IMR-90 (cell line): ENCODE results near the gene SOCS3. TPM values are rescaled to one million over a fixed set of nuclear protein-coding genes. Genes with fewer than 3 reads are reported as not detected.

Source experiments
- ATAC-seq: fragments of 200-7000 bp; cut with Tn5 transposase; 2 replicates; pipeline ENCODE4 v1.9.1; 2020; ENCODE audit warnings: low read depth, mild to moderate bottlenecking, moderate library complexity
- BruUV-seq: library from RNA; stranded (reverse); fragments of 400-500 nt; replicated peaks from 2 replicates; lab custom pipeline; 2021; lab: Mats Ljungman, UMichigan
- CTCF ChIA-PET: fragments of 300-600 bp; formaldehyde crosslinking; extraction: SDS; loops from one replicate; lab custom pipeline; 2021; ENCODE audit warnings: antibody characterized with exemption; lab: Yijun Ruan, JAX
- POLR2A ChIA-PET: fragments of 300-600 bp; sonication (Branson Sonifier 250); formaldehyde crosslinking; loops from one replicate; lab custom pipeline; 2022; ENCODE audit warnings: antibody characterized with exemption; ENCODE audit not compliant: unreplicated experiment; lab: Charles Lee
- DNase-seq: peaks from one replicate; pipeline ENCODE4 v3.0.0; 2013
- H2AFZ ChIP-seq: replicated peaks from 2 replicates; pipeline ENCODE3; 2013; ENCODE audit warnings: low read length, mild to moderate bottlenecking; ENCODE audit not compliant: poor library complexity
- H2AK5ac ChIP-seq: 2 replicates; pipeline ENCODE4 v1.6.1; 2013; ENCODE audit warnings: low read depth, low read length, inconsistent platforms
- H2AK9ac ChIP-seq: replicated peaks from 2 replicates; pipeline ENCODE3; 2013; ENCODE audit warnings: mild to moderate bottlenecking, low read depth, low read length, moderate library complexity; ENCODE audit not compliant: poor library complexity
- H2BK120ac ChIP-seq: 2 replicates; pipeline ENCODE4 v1.6.1; 2013; ENCODE audit warnings: low read depth, low read length, inconsistent platforms
- H2BK15ac ChIP-seq: 3 replicates; pipeline ENCODE4 v1.6.1; 2013; ENCODE audit warnings: low read depth, low read length, inconsistent platforms
- H2BK20ac ChIP-seq: 2 replicates; pipeline ENCODE4 v1.6.1; 2013; ENCODE audit warnings: low read depth, mild to moderate bottlenecking, inconsistent platforms, low read length, moderate library complexity
- H2BK5ac ChIP-seq: 2 replicates; pipeline ENCODE4 v1.6.1; 2013; ENCODE audit warnings: mild to moderate bottlenecking, low read depth, low read length, inconsistent platforms; ENCODE audit not compliant: poor library complexity, severe bottlenecking
- H3K14ac ChIP-seq: replicated peaks from 2 replicates; pipeline ENCODE4 v1.6.1; 2013; ENCODE audit warnings: low read depth, low read length, inconsistent platforms
- H3K18ac ChIP-seq: 2 replicates; pipeline ENCODE4 v1.6.1; 2013; ENCODE audit warnings: low read depth, low read length, control low read depth
- H3K23ac ChIP-seq: 2 replicates; pipeline ENCODE4 v1.6.1; 2013; ENCODE audit warnings: low read depth, low read length, inconsistent platforms
- H3K27ac ChIP-seq: 2 replicates; pipeline ENCODE4 v1.5.1; 2013; ENCODE audit warnings: mild to moderate bottlenecking, control low read depth, low read length; ENCODE audit not compliant: insufficient read depth
- H3K27me3 ChIP-seq: 2 replicates; pipeline ENCODE4 v1.6.1; 2013; ENCODE audit warnings: low read length; ENCODE audit not compliant: control insufficient read depth, insufficient read depth
- H3K36me3 ChIP-seq: 2 replicates; pipeline ENCODE4 v1.6.1; 2013; ENCODE audit warnings: low read length, mixed read lengths; ENCODE audit not compliant: control insufficient read depth, insufficient read depth
- H3K4ac ChIP-seq: 2 replicates; pipeline ENCODE4 v1.6.1; 2013; ENCODE audit warnings: low read depth, low read length, inconsistent platforms
- H3K4me1 ChIP-seq: 2 replicates; pipeline ENCODE4 v1.6.1; 2013; ENCODE audit warnings: low read length, mixed read lengths; ENCODE audit not compliant: control insufficient read depth, insufficient read depth
- H3K4me2 ChIP-seq: 2 replicates; pipeline ENCODE4 v1.6.1; 2013; ENCODE audit warnings: low read depth, mild to moderate bottlenecking, control low read depth, low read length, moderate library complexity
- H3K4me3 ChIP-seq: 2 replicates; pipeline ENCODE4 v1.5.1; 2013; ENCODE audit warnings: low read depth, mild to moderate bottlenecking, control low read depth, low read length, moderate library complexity; ENCODE audit not compliant: insufficient read depth
- H3K56ac ChIP-seq: 2 replicates; pipeline ENCODE4 v1.6.1; 2013; ENCODE audit warnings: low read length, inconsistent platforms; ENCODE audit not compliant: insufficient read depth; ENCODE audit errors: extremely low read depth
- H3K79me1 ChIP-seq, 2 experiments: 2 replicates each; pipeline ENCODE4 v1.6.1; 2013; ENCODE audit warnings: low read length in 2 of 2, inconsistent platforms in 1 of 2, low read depth in 1 of 2
- H3K9ac ChIP-seq: 2 replicates; pipeline ENCODE4 v1.6.1; 2013; ENCODE audit warnings: low read depth, low read length, control low read depth
- H3K9me1 ChIP-seq: 2 replicates; pipeline ENCODE4 v1.6.1; 2013; ENCODE audit warnings: low read length, inconsistent platforms; ENCODE audit not compliant: insufficient read depth
- H3K9me3 ChIP-seq: 2 replicates; pipeline ENCODE4 v1.6.1; 2013; ENCODE audit warnings: low read length; ENCODE audit not compliant: control insufficient read depth, insufficient read depth
- H4K20me1 ChIP-seq: 2 replicates; pipeline ENCODE4 v1.6.1; 2013; ENCODE audit warnings: low read length, inconsistent platforms; ENCODE audit not compliant: insufficient read depth
- H4K5ac ChIP-seq: 2 replicates; pipeline ENCODE4 v1.6.1; 2013; ENCODE audit warnings: mild to moderate bottlenecking, low read depth, low read length, control low read depth
- H4K8ac ChIP-seq, 2 experiments: 2 replicates each; pipeline ENCODE4 v1.6.1; 2013; ENCODE audit warnings: low read depth in 2 of 2, low read length in 2 of 2, control low read depth in 1 of 2, inconsistent platforms in 1 of 2
- H4K91ac ChIP-seq: 2 replicates; pipeline ENCODE4 v1.6.1; 2013; ENCODE audit warnings: low read depth, low read length, inconsistent platforms; ENCODE audit not compliant: insufficient read depth
- BHLHE40 ChIP-seq: fragments of 150-350 bp; IDR thresholded peaks from 2 replicates; pipeline ENCODE4 v1.6.1; 2016; ENCODE audit warnings: mild to moderate bottlenecking, low read depth, low read length
- CEBPB ChIP-seq: IDR thresholded peaks from 2 replicates; pipeline ENCODE4 v1.6.1; 2012; ENCODE audit warnings: low read depth, low read length, improper control_type of control experiment
- CHD1 ChIP-seq: IDR thresholded peaks from 2 replicates; pipeline ENCODE4 v1.6.1; 2012; ENCODE audit warnings: low read depth, low read length, improper control_type of control experiment
- CTCF ChIP-seq: conservative IDR thresholded peaks from 2 replicates; pipeline ENCODE4 v1.5.1; 2012; ENCODE audit warnings: mild to moderate bottlenecking, low read depth, low read length, improper control_type of control experiment
- ELK1 ChIP-seq: fragments of 150-350 bp; IDR thresholded peaks from 2 replicates; pipeline ENCODE4 v1.6.1; 2016; ENCODE audit warnings: low read depth, mild to moderate bottlenecking, low read length, moderate library complexity, borderline replicate concordance
- FOS ChIP-seq: fragments of 150-350 bp; IDR thresholded peaks from 2 replicates; pipeline ENCODE4 v1.6.1; 2016; ENCODE audit warnings: low read depth, low read length
- MAFK ChIP-seq: IDR thresholded peaks from 2 replicates; pipeline ENCODE4 v1.6.1; 2012; ENCODE audit warnings: low read depth, low read length, improper control_type of control experiment
- MAZ ChIP-seq: IDR thresholded peaks from 2 replicates; pipeline ENCODE4 v1.6.1; 2012; ENCODE audit warnings: low read depth, mild to moderate bottlenecking, low read length, improper control_type of control experiment, moderate library complexity, borderline replicate concordance
- MXI1 ChIP-seq: IDR thresholded peaks from 2 replicates; pipeline ENCODE4 v1.6.1; 2012; ENCODE audit warnings: low read depth, mild to moderate bottlenecking, low read length, moderate library complexity, borderline replicate concordance
- NFE2L2 ChIP-seq: fragments of 150-350 bp; IDR thresholded peaks from 2 replicates; pipeline ENCODE4 v1.6.1; 2016; ENCODE audit warnings: low read depth, mild to moderate bottlenecking, low read length
- POLR2A ChIP-seq: IDR thresholded peaks from 2 replicates; pipeline ENCODE4 v1.6.1; 2012; ENCODE audit warnings: mild to moderate bottlenecking, low read depth, low read length
- RAD21 ChIP-seq: IDR thresholded peaks from 2 replicates; pipeline ENCODE4 v1.6.1; 2012; ENCODE audit warnings: low read length, improper control_type of control experiment
- RCOR1 ChIP-seq: IDR thresholded peaks from 2 replicates; pipeline ENCODE4 v1.6.1; 2012; ENCODE audit warnings: mild to moderate bottlenecking, low read length, improper control_type of control experiment; ENCODE audit not compliant: insufficient replicate concordance
- RFX5 ChIP-seq: IDR thresholded peaks from 2 replicates; pipeline ENCODE4 v1.8.0; 2012; ENCODE audit warnings: low read depth, mild to moderate bottlenecking, low read length, moderate library complexity
- SMC3 ChIP-seq: fragments of 150-350 bp; IDR thresholded peaks from 2 replicates; pipeline ENCODE4 v1.6.1; 2016; ENCODE audit warnings: low read depth, mild to moderate bottlenecking, antibody characterized with exemption, low read length, moderate library complexity
- USF2 ChIP-seq: fragments of 150-350 bp; IDR thresholded peaks from 2 replicates; pipeline ENCODE4 v1.6.1; 2017; ENCODE audit warnings: mild to moderate bottlenecking, antibody characterized with exemption, low read length, low read depth
- WGBS, 2 experiments: methylation state at CpG; one replicate each; pipeline versions ENCODE4 v1.1.5 to v1.1.7; 2013; ENCODE audit warnings: missing lambda C conversion rate in 2 of 2; ENCODE audit not compliant: insufficient read length in 1 of 2; ENCODE audit errors: extremely low coverage in 2 of 2; 5-methylcytosine and 5-hydroxymethylcytosine counted together
- dilution Hi-C: fragments of 300-500 bp; cut with HindIII; formaldehyde crosslinking; loops from one replicate; pipeline ENCODE4 v1.14.3; 2018; ENCODE audit warnings: low sequenced_read_pairs; ENCODE audit not compliant: unreplicated experiment
- in situ Hi-C: fragments of 300-500 bp; cut with MboI; formaldehyde crosslinking; loops from 3 replicates; pipeline ENCODE4 v1.14.3; 2019; ENCODE audit warnings: low sequenced_read_pairs, inconsistent platforms, mixed read lengths
- intact Hi-C: fragments of 100-400 bp; cut with micrococcal nuclease; formaldehyde crosslinking; loops from 2 replicates; pipeline ENCODE4 v1.10.0; 2022
- polyA plus RNA-seq, 3 experiments: library from polyadenylated mRNA; depleted of rRNA; stranded (reverse); fragments of >200 nt; gene quantifications; 2 replicates each; pipeline ENCODE4 v1.2.3, GENCODE V29; 2012; ENCODE audit warnings: low replicate concordance in 1 of 3
- total RNA-seq: library from RNA; depleted of rRNA; stranded (reverse); fragments of >200 nt; gene quantifications from 2 replicates; pipeline ENCODE4 v1.2.3, GENCODE V29; 2012

The SOCS3 gene
- total and polyA plus RNA-seq, 2 of the 4 experiments (the other 2 are of a cell fraction) = 19.2 to 19.9 TPM

- Histone ChIP-seq H2BK5ac (no peak overlapping the region), H3K23ac (no peak overlapping the region), H3K4me3 (no peak overlapping the region), H3K27me3 (no peaks in the 10 kb centered on the region), H3K9me1 (peaks cover 32% of the 10 kb centered on the region), H3K4me1 (peaks cover 14% of the 10 kb centered on the region), H4K5ac (no peak overlapping the region), H2BK20ac (no peak overlapping the region), H3K4me2 (no peak overlapping the region), H4K91ac (no peak overlapping the region), H3K9me3 (no peaks in the 10 kb centered on the region), H3K18ac (no peak overlapping the region), H3K79me1 (peaks cover 54 to 93% of the 10 kb centered on the region in 2 experiments), H2AK9ac (peak overlapping the region; percentile 25), H3K4ac (no peak overlapping the region), H2BK15ac (no peak overlapping the region), H3K9ac (no peak overlapping the region), H2AFZ (no peak overlapping the region), H4K8ac (no peak overlapping the region), H3K14ac (no peak overlapping the region), H4K20me1 (peaks cover 65% of the 10 kb centered on the region), H3K56ac (no peak overlapping the region), H3K36me3 (peaks cover 58% of the 10 kb centered on the region), H3K27ac (no peak overlapping the region), H2AK5ac (no peak overlapping the region), H2BK120ac (no peak overlapping the region)
- TF ChIP-seq FOS (no peak), NFE2L2 (no peak), CTCF (no peak), USF2 (no peak), RFX5 (no peak), RCOR1 (no peak), POLR2A (no peak), BHLHE40 (no peak), MXI1 (no peak), CEBPB (no peak), CHD1 (no peak), RAD21 (no peak), MAFK (no peak), ELK1 (no peak), MAZ (no peak), SMC3 (no peak)
- in situ Hi-C loops (no loop called here), dilution Hi-C loops (no loop called here), intact Hi-C loops (no loop called here)
- ChIA-PET CTCF (no interaction called here), POLR2A (no interaction called here)
- 85% methylated on average over 4 of the region's 23 CpGs; no CpG with 5 or more reads in 1 of the 2 experiments for WGBS, 2 experiments
- no TSS peak for BruUV-seq
- ATAC-seq (no peak), DNase-seq (no peak)
Measured at GRCh38 chr17:78408476-78409050, 48.7 kb upstream of the SOCS3 start.
